ENCODE measurements around the gene BCL7A.

BCL7A gene

GRCh38 chr12:122106843-122107242 lies 85.2 kb downstream of the BCL7A start:
- TF ChIP-seq ZNF274 (IDR thresholded peaks at IDR 0.05; ENCODE audit: low read depth, low read length), result no peak
- no peak overlapping the region for H3K4me3 ChIP-seq (ENCODE audit: low read length)

GRCh38 chr12:122107261-122107660 lies 85.6 kb downstream of the BCL7A start:
- H3K4me3 ChIP-seq (ENCODE audit: low read length), result no peak overlapping the region
- TF ChIP-seq ZNF274 (IDR thresholded peaks at IDR 0.05; ENCODE audit: low read depth, low read length), result no peak

- TF ChIP-seq ZNF274 (IDR thresholded peaks at IDR 0.05; ENCODE audit: low read depth, low read length), result no peak
- no peak overlapping the region for H3K4me3 ChIP-seq (ENCODE audit: low read length)
These were observed 89.5 kb downstream of the BCL7A start for GRCh38 chr12:122111089-122111641.

Measured in GM08714 (cell line).